ENCODE data around the gene INHA.

DNA sequence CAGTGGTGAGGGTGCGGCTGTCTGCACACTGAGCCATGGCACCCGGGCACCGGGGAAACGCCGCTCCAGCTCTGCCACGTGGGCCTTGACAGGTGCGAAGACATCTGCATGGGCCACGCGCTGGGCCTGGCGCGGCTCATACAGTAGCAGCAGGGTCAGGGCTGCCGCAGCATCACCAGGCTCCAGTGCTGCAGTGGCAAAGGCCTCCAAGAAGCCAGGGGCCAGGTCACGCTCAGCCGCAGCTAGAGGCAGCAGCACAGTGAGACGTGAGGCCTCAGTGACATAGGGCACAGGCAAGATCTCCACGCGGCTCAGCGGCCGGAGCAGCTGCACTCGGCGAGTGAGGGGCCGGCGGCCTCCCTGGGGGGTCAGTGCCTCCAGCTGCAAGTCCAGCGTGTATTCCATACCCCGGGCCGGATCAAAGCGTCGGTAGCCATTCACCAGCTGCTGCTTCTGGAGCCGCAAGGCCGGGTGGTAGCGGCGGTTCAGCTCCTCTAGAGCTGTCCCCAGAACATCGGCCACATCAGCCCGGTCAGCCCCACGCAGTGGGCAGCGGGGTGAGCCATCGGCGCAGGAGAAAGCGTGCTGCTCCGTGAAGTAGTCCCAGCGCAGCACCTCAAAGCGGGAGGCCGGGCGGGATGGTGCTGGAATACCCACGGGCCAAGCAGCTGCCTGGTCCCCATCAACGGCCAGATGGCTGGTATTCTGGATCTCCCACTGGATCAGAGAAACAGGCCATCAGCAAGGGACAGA is 32.0 kb upstream of the INHA start:
- TF ChIP-seq, protein P1, sequence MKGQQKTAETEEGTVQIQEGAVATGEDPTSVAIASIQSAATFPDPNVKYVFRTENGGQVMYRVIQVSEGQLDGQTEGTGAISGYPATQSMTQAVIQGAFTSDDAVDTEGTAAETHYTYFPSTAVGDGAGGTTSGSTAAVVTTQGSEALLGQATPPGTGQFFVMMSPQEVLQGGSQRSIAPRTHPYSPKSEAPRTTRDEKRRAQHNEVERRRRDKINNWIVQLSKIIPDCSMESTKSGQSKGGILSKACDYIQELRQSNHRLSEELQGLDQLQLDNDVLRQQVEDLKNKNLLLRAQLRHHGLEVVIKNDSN (IDR thresholded peaks at IDR 0.05; ENCODE audit: borderline replicate concordance, low read depth): no peak
- no peak for TF ChIP-seq EZH2phosphoT487 (IDR thresholded peaks at IDR 0.05; ENCODE audit: borderline replicate concordance, low read depth)
- TF ChIP-seq, protein P2, sequence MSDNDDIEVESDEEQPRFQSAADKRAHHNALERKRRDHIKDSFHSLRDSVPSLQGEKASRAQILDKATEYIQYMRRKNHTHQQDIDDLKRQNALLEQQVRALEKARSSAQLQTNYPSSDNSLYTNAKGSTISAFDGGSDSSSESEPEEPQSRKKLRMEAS (IDR thresholded peaks at IDR 0.05; ENCODE audit: low read depth): no peak
- TF ChIP-seq, protein P3, sequence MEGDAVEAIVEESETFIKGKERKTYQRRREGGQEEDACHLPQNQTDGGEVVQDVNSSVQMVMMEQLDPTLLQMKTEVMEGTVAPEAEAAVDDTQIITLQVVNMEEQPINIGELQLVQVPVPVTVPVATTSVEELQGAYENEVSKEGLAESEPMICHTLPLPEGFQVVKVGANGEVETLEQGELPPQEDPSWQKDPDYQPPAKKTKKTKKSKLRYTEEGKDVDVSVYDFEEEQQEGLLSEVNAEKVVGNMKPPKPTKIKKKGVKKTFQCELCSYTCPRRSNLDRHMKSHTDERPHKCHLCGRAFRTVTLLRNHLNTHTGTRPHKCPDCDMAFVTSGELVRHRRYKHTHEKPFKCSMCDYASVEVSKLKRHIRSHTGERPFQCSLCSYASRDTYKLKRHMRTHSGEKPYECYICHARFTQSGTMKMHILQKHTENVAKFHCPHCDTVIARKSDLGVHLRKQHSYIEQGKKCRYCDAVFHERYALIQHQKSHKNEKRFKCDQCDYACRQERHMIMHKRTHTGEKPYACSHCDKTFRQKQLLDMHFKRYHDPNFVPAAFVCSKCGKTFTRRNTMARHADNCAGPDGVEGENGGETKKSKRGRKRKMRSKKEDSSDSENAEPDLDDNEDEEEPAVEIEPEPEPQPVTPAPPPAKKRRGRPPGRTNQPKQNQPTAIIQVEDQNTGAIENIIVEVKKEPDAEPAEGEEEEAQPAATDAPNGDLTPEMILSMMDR (IDR thresholded peaks at IDR 0.05): no peak
- TF ChIP-seq, protein P4, sequence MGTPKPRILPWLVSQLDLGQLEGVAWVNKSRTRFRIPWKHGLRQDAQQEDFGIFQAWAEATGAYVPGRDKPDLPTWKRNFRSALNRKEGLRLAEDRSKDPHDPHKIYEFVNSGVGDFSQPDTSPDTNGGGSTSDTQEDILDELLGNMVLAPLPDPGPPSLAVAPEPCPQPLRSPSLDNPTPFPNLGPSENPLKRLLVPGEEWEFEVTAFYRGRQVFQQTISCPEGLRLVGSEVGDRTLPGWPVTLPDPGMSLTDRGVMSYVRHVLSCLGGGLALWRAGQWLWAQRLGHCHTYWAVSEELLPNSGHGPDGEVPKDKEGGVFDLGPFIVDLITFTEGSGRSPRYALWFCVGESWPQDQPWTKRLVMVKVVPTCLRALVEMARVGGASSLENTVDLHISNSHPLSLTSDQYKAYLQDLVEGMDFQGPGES (IDR thresholded peaks at IDR 0.05; ENCODE audit: low read depth, low read length): no peak
- TF ChIP-seq RXRA (IDR thresholded peaks at IDR 0.05; ENCODE audit: borderline replicate concordance, low read depth): no peak
- TF ChIP-seq TCF12 (IDR thresholded peaks at IDR 0.05): no peak
- TF ChIP-seq, protein P5, sequence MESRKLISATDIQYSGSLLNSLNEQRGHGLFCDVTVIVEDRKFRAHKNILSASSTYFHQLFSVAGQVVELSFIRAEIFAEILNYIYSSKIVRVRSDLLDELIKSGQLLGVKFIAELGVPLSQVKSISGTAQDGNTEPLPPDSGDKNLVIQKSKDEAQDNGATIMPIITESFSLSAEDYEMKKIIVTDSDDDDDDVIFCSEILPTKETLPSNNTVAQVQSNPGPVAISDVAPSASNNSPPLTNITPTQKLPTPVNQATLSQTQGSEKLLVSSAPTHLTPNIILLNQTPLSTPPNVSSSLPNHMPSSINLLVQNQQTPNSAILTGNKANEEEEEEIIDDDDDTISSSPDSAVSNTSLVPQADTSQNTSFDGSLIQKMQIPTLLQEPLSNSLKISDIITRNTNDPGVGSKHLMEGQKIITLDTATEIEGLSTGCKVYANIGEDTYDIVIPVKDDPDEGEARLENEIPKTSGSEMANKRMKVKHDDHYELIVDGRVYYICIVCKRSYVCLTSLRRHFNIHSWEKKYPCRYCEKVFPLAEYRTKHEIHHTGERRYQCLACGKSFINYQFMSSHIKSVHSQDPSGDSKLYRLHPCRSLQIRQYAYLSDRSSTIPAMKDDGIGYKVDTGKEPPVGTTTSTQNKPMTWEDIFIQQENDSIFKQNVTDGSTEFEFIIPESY (IDR thresholded peaks at IDR 0.05; ENCODE audit: borderline replicate concordance, low read depth): no peak
- no peak for TF ChIP-seq SIN3A (IDR thresholded peaks at IDR 0.05; ENCODE audit: borderline replicate concordance, low read depth, low read length)
- no peak for TF ChIP-seq POLR2AphosphoS5 (IDR thresholded peaks at IDR 0.05; ENCODE audit: low read depth, low read length)
- TF ChIP-seq NFIC (IDR thresholded peaks at IDR 0.05; ENCODE audit: borderline replicate concordance): no peak
- no peak for TF ChIP-seq RCOR1 (IDR thresholded peaks at IDR 0.05; ENCODE audit: low read length)
- no peak for TF ChIP-seq YY1 (IDR thresholded peaks at IDR 0.05; ENCODE audit: low read depth)
